Activated CD8-positive, alpha-beta memory T cell treated with anti-CD3 and anti-CD28 coated beads for 24 hours (primary cell): Measurements from ENCODE around the gene FIG4.
A peak's percentile ranks its signal among the peaks of the same experiment; 100 is the strongest.
"Not testable (repeated sequence)": the region's sequence is repeated elsewhere in the genome, so short reads cannot be mapped to it uniquely, and the experiment has no call there.

ENCODE experiments used
- DNase-seq: peaks from one replicate; pipeline ENCODE4 v3.0.0-alpha.2; 2020

FIG4 gene

DNA sequence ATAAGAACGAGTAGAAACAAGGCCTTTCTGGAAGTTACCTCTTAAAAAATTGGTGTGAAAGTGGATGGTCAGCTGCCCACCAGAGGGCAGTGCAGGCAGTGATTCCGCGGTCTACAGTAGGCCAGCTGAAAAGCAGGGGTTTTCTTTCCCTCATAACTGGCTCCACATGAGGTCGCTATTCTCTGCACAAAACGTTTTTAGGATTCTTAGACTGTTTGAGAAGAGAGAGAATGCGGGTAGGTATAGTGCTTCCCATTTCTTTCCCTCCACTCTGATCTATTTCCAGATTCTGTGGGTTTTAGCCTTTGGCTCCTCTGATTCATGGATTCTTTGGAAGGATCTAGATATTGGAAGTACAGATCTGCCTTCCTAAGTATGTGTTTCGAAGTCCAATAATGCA, 14.2 kb downstream of the FIG4 start:
- peak; percentile 83 for DNase-seq

- DNase-seq, result no peak
Observed at GRCh38 chr6:109706513-109706912, 15.4 kb downstream of the FIG4 start.

DNA sequence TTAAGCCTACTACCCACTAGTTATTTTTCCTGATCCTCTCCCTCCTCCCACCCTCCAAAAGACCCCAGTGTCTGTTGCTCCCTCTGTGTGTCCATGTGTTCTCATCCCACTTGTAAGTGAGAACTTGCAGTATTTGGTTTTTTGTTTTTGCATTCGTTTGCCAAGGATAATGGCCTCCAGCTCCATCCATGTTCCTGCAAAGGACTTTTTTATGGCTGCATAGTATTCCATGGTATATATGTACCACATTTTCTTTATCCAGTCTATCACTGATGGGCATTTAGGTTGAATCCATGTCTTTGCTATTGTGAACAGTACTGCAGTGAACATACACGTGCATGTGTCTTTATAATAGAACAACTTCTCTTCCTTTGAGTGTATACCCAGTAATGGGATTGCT, 17.0 kb downstream of the FIG4 start:
- DNase-seq, result not testable (repeated sequence)

DNA sequence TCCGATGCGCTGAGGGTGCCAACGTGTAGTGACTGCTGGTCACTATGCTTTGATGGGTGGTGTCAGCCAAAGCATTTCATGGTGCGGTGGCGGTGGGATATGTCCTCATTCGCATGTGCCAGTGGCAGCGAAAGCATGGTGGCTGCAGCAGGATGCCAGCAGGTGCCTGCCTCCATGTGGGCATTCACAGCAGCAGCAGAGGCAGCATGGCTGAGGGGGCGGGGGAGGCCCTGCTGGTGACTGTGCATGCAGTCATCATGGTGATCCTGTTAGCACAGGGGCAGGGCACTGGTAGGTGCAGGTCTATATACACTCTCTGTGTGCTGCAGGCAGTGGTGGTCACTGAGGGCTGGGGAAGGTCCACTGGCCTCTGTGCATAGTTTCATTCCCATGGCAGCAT, 22.0 kb downstream of the FIG4 start:
- no peak for DNase-seq

- DNase-seq, result no peak
Observed at GRCh38 chr6:109714166-109714565, 23.1 kb downstream of the FIG4 start.

DNA sequence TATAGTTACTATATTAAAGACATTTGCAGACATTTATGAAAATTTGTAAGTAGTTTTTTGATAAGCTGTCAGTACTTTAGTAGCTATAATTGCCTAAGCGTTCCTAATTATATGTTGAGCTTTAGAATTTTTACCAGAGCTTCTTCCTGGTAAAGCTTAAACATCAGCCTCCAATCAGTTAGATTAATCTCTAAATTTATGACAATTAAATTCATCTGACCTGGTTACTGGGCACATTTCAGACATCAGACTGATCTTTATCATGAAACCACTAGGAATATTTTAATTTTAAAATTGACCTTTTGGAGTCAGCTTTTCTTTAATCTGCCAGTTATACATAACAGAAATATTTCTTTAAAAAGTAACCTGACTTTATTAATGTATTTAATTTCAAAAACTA, 23.5 kb downstream of the FIG4 start:
- DNase-seq, result no peak

GRCh38 chr6:109715616-109716015, 24.5 kb downstream of the FIG4 start:
- no peak for DNase-seq

DNA sequence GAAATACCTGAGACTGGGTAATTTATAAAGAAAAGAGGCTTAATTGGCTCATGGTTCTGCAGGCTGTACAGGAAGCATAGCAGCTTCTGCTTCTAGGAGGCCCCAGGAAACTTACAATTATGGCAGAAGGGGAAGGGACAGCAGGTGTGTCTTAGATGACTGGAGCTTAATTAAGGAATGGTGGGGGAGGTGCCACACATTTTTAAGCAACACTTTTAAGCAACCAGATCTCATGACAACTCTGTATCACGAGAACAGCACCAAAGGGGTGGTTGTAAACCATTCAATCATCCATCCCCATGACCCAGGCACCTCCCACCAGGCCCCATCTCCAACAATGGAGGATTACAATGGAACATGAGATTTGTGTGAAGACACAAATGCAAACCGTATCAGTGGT, 26.9 kb downstream of the FIG4 start:
- DNase-seq, result no peak

- DNase-seq, result no peak
Observed at GRCh38 chr6:109718991-109719390, 27.9 kb downstream of the FIG4 start.

GRCh38 chr6:109720311-109720710, 29.2 kb downstream of the FIG4 start:
- no peak for DNase-seq

DNA sequence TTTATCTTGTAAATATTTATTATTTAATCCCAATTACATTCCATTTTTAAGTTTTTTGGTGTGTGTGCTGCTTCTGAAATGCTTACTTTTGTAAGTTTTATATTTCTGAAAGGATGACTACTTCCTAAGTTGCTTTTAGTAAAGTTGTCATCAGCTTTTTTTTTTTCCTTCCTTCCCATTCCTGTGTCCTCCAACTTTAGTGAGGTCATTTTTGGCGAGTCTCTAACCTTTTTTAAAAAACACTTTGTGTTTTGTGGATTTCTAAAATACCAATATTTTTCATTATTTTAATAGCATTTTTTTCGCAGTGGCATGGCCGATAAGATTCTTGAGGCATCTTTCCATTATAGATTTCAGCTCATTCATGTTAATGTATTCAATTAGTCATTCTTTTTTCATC, 30.9 kb downstream of the FIG4 start:
- DNase-seq, result no peak

DNA sequence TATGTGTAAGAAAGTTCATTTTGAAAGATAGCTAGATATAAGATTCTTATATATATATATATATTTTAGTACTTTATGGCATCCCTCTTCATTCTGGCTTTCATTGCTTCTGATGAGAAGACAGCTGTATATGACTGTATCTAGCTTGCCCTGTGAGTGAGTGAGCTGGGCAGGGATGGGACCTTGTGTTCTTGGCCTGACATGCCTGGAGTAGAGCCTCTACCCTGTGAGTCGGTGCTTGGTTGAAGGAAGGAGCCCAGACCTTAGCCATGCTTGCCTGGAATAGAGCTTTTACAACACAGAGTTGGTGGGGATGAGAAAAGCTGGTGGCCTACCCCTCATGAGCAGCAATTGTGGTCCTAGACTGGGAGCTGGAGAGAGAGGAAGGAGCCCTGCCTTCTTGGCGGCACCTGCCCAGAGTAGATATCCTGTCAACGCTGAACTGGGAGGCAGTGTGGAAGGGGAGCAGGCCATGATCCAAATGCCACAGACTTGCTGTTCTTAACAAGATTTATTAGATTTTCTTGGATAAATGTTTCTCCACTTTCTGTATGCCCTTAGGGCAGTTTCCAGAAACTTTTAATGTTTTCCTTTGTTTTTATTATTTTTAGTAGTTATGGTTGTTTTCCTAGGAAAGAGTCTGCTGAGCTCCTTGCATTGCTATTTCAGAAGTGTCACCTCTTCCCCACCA, 31.6 kb downstream of the FIG4 start:
- no peak for DNase-seq

- DNase-seq, result not testable (repeated sequence)
Observed at GRCh38 chr6:109725250-109725649, 34.2 kb downstream of the FIG4 start.

- no peak for DNase-seq
Observed at GRCh38 chr6:109736273-109737025, 45.4 kb downstream of the FIG4 start.

DNA sequence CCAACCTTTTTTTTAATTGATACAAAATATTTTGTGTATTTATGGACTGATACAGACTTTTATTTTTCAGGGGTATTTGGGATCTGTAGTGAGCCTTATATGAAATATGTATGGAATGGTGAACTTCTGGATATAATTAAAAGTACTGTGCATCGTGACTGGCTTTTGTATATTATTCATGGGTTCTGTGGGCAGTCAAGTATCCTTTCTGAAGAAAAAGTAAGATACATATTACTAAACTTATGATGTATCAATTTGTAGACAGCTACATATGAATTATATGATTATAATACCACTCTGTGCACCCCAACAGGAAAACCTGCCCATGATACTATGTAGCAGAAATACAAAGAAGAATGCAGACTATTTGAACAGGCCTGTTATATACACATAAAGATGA, 47.2 kb downstream of the FIG4 start:
- DNase-seq, result no peak

DNA sequence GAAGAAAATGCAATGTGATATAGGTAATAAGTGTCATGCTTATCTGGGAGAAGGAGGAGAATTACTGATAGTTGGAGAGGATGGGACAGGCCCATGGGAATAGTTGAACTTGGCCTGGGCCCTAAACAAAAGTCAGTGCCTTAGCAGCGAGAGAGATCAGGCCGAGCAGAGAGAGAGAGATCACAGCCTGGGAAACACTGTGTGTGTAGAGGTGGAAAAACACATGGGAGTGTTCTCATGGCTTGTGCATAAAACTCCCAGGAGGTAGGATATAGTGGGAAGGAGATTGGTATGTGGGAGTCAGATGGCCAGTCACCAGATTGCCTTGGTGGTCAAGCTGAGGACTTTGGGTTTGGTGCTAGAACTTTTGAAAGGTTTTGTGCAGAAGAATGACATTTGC, 47.6 kb downstream of the FIG4 start:
- DNase-seq, result no peak

DNA sequence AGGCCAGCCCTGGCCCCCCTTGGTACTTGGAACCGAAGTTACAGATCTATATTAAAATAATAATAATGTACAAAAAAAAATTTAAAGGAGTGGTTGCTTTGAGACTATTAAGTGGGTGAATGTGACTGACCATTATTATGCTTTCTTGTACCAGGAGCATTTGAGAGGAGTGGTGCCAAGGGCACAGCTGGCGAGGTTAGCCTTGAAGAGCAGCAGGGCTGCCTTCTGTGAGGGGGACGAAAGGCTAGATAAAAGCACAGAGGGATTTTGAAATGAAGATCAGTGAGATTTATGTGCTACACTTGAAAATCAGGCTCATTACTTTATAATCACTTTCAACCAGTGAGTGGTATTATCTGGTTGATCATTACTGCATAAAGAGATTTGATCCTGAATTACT, 48.6 kb downstream of the FIG4 start:
- no peak for DNase-seq

DNA sequence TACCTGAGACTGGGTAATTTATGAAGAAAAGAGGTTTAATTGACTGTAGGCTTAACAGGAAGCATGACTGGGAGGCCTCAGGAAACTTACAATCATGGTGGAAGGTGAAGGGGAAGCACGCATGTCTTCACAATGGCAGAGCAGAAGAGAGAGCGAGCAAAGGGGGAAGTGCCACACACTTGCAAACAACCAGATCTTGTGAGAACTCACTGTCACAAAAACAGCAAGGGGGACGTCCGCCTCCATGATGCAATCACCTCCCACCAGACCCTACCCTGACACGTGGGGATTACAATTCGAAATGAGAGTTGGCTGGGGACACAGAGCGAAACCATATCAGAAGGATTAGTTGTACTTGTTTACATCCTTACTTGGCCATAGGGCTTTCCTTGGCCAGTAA, 49.7 kb downstream of the FIG4 start:
- no peak for DNase-seq

GRCh38 chr6:109743739-109744138, 52.6 kb downstream of the FIG4 start:
- DNase-seq, result no peak

DNA sequence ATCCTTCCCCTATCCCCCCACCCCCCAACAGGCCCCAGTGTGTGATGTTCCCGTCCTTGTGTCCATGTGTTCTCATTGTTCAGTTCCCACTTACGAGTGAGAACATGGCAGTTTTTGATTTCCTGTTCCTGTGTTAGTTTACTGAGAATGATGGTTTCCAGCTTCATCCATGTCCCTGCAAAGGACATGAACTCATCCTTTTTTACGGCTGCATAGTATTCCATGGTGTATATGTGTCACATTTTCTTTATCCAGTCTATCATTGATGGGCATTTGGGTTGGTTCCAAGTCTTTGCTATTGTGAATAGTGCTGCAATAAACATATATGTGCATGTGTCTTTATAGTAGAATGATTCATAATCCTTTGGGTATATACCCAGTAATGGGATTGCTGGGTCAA, 53.7 kb downstream of the FIG4 start:
- not testable (repeated sequence) for DNase-seq

DNA sequence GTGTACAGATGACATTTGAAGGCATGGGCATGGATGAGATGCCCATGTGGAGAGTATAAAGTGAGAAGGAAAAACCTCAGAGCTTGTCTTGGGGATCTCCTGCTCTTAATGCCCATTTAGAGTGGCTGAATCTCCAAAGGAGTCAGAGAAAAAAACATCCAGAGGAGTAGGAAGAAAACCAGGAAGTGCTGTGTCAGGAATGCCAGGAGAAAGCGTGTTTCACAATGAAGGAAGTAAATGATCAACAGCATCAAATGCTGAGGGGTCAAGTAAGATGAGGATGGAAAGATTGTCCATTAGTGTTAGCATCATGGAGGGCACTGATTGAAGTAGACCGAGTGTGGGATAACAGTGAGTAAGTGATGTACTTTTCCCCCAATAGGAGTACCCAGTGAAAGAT, 56.1 kb downstream of the FIG4 start:
- no peak for DNase-seq

DNA sequence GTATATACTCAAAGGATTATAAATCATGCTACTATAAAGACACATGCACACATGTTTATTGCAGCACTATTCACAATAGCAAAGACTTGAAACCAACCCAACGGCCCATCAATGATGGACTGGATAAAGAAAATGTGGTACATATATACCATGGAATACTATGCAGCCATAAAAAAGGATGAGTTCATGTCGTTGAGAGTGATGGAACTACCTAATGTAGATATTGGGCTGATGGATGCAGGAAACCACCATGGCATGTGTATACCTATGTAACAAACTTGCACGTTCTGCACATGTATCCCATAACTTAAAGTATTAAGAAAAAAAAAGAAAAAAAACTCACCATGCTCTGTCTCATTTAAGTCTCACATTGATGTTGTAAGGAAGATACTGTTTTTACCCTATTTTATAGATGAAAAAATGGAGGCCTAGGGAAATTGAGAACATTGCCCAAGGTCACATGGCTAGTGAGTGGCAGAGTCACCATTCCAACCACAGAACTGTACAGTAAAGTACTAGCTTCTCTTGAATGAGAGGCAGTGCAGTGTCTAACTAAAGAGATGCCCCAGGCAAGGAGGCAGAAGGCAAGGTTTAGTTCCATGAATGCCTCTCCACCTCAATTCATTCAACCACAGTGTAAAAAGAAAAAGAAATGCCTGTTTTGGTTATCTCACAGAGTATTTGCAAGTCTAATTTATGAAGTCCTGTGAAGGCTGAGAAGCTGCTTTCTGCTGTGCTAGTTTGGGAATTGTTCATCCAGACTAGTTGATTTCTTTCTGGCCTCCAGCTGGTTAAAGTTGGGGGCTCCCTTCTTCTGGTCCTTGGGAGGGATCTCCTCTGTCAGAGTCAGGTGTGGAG, 68.2 kb downstream of the FIG4 start:
- DNase-seq, result no peak

DNA sequence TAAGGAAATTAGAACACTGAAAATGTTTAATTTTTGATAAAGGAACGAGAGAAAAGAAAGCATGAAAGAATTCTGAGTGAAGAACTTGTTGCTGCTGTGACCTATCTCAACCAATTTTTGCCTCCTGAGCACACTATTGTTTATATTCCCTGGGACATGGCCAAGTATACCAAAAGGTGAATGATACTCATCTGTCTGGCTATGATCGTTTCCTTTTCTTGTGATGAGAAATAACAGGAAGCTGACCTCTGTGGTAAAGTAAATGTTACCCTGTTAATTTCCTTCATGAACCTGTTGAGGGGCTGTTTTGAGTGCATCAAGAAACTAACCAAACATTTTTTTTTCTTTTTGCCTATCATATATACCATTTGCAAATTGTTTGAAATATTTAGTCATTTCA, 69.1 kb downstream of the FIG4 start:
- no peak for DNase-seq

GRCh38 chr6:109762166-109762565, 71.1 kb downstream of the FIG4 start:
- DNase-seq, result no peak
